ENCODE data around the gene CTU2.

DNA sequence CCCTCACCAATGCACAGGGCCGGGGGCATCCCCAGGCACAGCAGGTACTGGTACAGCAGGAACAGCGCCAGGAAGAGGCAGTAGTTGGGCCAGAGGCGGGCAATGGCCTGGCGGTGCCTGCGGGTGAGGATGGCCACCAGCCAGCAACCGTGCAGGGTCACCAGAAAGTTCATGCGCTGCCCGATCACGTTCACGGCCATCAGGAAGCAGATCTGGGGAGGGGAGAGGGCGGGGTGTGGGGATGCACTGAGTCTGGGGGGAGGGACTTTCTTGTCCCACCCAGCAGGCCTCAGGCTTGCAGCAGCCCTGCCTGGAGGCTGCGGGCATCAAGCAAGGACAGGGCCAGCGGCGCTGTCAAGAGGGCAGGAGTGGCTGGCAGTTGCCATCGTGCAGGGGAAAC is 25.4 kb downstream of the CTU2 start:
- TF ChIP-seq POLR2AphosphoS5 (IDR thresholded peaks at IDR 0.05) (no peak), POLR2A (IDR thresholded peaks at IDR 0.05) (no peak), CTCF (IDR thresholded peaks at IDR 0.05) (no peak)

All from stomach (tissue), 4 donors.